ENCODE results near the gene RHBDD1. TPM values are rescaled to one million over a fixed set of nuclear protein-coding genes. Genes with fewer than 3 reads are reported as not detected.
A peak's percentile ranks its signal among the peaks of the same experiment; 100 is the strongest.

RHBDD1 gene
- total RNA-seq, 1 experiment from 2014 or later = 74.9 TPM

GRCh38 chr2:227013330-227013729 is 177.5 kb downstream of the RHBDD1 start:
- Histone ChIP-seq H3K4me1 (ENCODE audit: low read length) (no peaks in the 10 kb centered on the region), H3K9me2 (replicated peaks; ENCODE audit: insufficient read depth, low read length) (no peaks in the 10 kb centered on the region), H2AFZ (ENCODE audit: low read length) (no peak overlapping the region), H3K27ac (ENCODE audit: low read length) (no peak overlapping the region), H3K27me3 (ENCODE audit: low read length) (no peaks in the 10 kb centered on the region), H3K9ac (ENCODE audit: low read length) (no peak overlapping the region), H3K36me3 (ENCODE audit: insufficient read depth, low read length) (no peaks in the 10 kb centered on the region), H4K20me1 (ENCODE audit: insufficient read depth, low read depth, low read length) (no peaks in the 10 kb centered on the region), H3K4me2 (ENCODE audit: low read depth, low read length, poor library complexity, severe bottlenecking) (no peak overlapping the region), H3K79me2 (ENCODE audit: low read length) (no peaks in the 10 kb centered on the region), H3K9me3 (ENCODE audit: low read length) (no peaks in the 10 kb centered on the region), H3K4me3 (ENCODE audit: low read length) (no peak overlapping the region)
- DNase-seq = no peak

GRCh38 chr2:227013881-227014280 is 178.0 kb downstream of the RHBDD1 start:
- H3K79me2 ChIP-seq (ENCODE audit: low read length) = no peaks in the 10 kb centered on the region
- H4K20me1 ChIP-seq (ENCODE audit: insufficient read depth, low read depth, low read length) = no peaks in the 10 kb centered on the region
- no peaks in the 10 kb centered on the region for H3K9me3 ChIP-seq (ENCODE audit: low read length)
- no peaks in the 10 kb centered on the region for H3K27me3 ChIP-seq (ENCODE audit: low read length)
- no peaks in the 10 kb centered on the region for H3K4me1 ChIP-seq (ENCODE audit: low read length)
- H3K4me3 ChIP-seq (ENCODE audit: low read length) = no peak overlapping the region
- no peaks in the 10 kb centered on the region for H3K9me2 ChIP-seq (replicated peaks; ENCODE audit: insufficient read depth, low read length)
- no peak for DNase-seq
- H3K27ac ChIP-seq (ENCODE audit: low read length) = no peak overlapping the region
- H3K9ac ChIP-seq (ENCODE audit: low read length) = no peak overlapping the region
- no peak overlapping the region for H3K4me2 ChIP-seq (ENCODE audit: low read depth, low read length, poor library complexity, severe bottlenecking)
- H3K36me3 ChIP-seq (ENCODE audit: insufficient read depth, low read length) = no peaks in the 10 kb centered on the region
- H2AFZ ChIP-seq (ENCODE audit: low read length) = no peak overlapping the region

GRCh38 chr2:227016894-227017293 is 181.0 kb downstream of the RHBDD1 start:
- H3K9me2 ChIP-seq (replicated peaks; ENCODE audit: insufficient read depth, low read length) = no peaks in the 10 kb centered on the region
- H3K27me3 ChIP-seq (ENCODE audit: low read length) = no peaks in the 10 kb centered on the region
- H3K27ac ChIP-seq (ENCODE audit: low read length) = no peak overlapping the region
- no peaks in the 10 kb centered on the region for H4K20me1 ChIP-seq (ENCODE audit: insufficient read depth, low read depth, low read length)
- H3K4me2 ChIP-seq (ENCODE audit: low read depth, low read length, poor library complexity, severe bottlenecking) = no peak overlapping the region
- no peaks in the 10 kb centered on the region for H3K9me3 ChIP-seq (ENCODE audit: low read length)
- no peak overlapping the region for H2AFZ ChIP-seq (ENCODE audit: low read length)
- H3K4me3 ChIP-seq (ENCODE audit: low read length) = no peak overlapping the region
- no peak for DNase-seq
- no peak overlapping the region for H3K9ac ChIP-seq (ENCODE audit: low read length)
- H3K79me2 ChIP-seq (ENCODE audit: low read length) = no peaks in the 10 kb centered on the region
- no peaks in the 10 kb centered on the region for H3K36me3 ChIP-seq (ENCODE audit: insufficient read depth, low read length)
- H3K4me1 ChIP-seq (ENCODE audit: low read length) = no peaks in the 10 kb centered on the region

- Histone ChIP-seq H3K4me2 (ENCODE audit: low read depth, low read length, poor library complexity, severe bottlenecking) (no peak overlapping the region), H3K9me3 (ENCODE audit: low read length) (no peaks in the 10 kb centered on the region), H3K4me1 (ENCODE audit: low read length) (no peaks in the 10 kb centered on the region), H2AFZ (ENCODE audit: low read length) (no peak overlapping the region), H3K79me2 (ENCODE audit: low read length) (no peaks in the 10 kb centered on the region), H3K36me3 (ENCODE audit: insufficient read depth, low read length) (no peaks in the 10 kb centered on the region), H3K9ac (ENCODE audit: low read length) (no peak overlapping the region), H3K9me2 (replicated peaks; ENCODE audit: insufficient read depth, low read length) (no peaks in the 10 kb centered on the region), H4K20me1 (ENCODE audit: insufficient read depth, low read depth, low read length) (no peaks in the 10 kb centered on the region), H3K27me3 (ENCODE audit: low read length) (no peaks in the 10 kb centered on the region), H3K4me3 (ENCODE audit: low read length) (no peak overlapping the region), H3K27ac (ENCODE audit: low read length) (no peak overlapping the region)
- DNase-seq = no peak
These were observed 184.6 kb downstream of the RHBDD1 start for GRCh38 chr2:227020416-227020815.

GRCh38 chr2:227022608-227023007 is 186.8 kb downstream of the RHBDD1 start:
- Histone ChIP-seq H3K27ac (ENCODE audit: low read length) (no peak overlapping the region), H3K9me2 (replicated peaks; ENCODE audit: insufficient read depth, low read length) (no peaks in the 10 kb centered on the region), H3K4me2 (ENCODE audit: low read depth, low read length, poor library complexity, severe bottlenecking) (no peak overlapping the region), H3K9me3 (ENCODE audit: low read length) (no peaks in the 10 kb centered on the region), H3K9ac (ENCODE audit: low read length) (no peak overlapping the region), H3K27me3 (ENCODE audit: low read length) (no peaks in the 10 kb centered on the region), H3K4me1 (ENCODE audit: low read length) (no peaks in the 10 kb centered on the region), H2AFZ (ENCODE audit: low read length) (no peak overlapping the region), H4K20me1 (ENCODE audit: insufficient read depth, low read depth, low read length) (no peaks in the 10 kb centered on the region), H3K79me2 (ENCODE audit: low read length) (no peaks in the 10 kb centered on the region), H3K4me3 (ENCODE audit: low read length) (no peak overlapping the region), H3K36me3 (ENCODE audit: insufficient read depth, low read length) (no peaks in the 10 kb centered on the region)
- no peak for DNase-seq

GRCh38 chr2:227025510-227025909 is 189.7 kb downstream of the RHBDD1 start:
- no peak overlapping the region for H3K4me3 ChIP-seq (ENCODE audit: low read length)
- H2AFZ ChIP-seq (ENCODE audit: low read length) = no peak overlapping the region
- no peaks in the 10 kb centered on the region for H3K79me2 ChIP-seq (ENCODE audit: low read length)
- H3K27ac ChIP-seq (ENCODE audit: low read length) = no peak overlapping the region
- H4K20me1 ChIP-seq (ENCODE audit: insufficient read depth, low read depth, low read length) = no peaks in the 10 kb centered on the region
- no peaks in the 10 kb centered on the region for H3K4me1 ChIP-seq (ENCODE audit: low read length)
- no peak overlapping the region for H3K4me2 ChIP-seq (ENCODE audit: low read depth, low read length, poor library complexity, severe bottlenecking)
- no peaks in the 10 kb centered on the region for H3K9me3 ChIP-seq (ENCODE audit: low read length)
- no peaks in the 10 kb centered on the region for H3K9me2 ChIP-seq (replicated peaks; ENCODE audit: insufficient read depth, low read length)
- H3K9ac ChIP-seq (ENCODE audit: low read length) = no peak overlapping the region
- no peaks in the 10 kb centered on the region for H3K36me3 ChIP-seq (ENCODE audit: insufficient read depth, low read length)
- no peak for DNase-seq
- no peaks in the 10 kb centered on the region for H3K27me3 ChIP-seq (ENCODE audit: low read length)

- DNase-seq = peak; percentile 40
These were observed 193.7 kb downstream of the RHBDD1 start for GRCh38 chr2:227029426-227030105.

GRCh38 chr2:227030789-227031188 is 194.9 kb downstream of the RHBDD1 start:
- no peaks in the 10 kb centered on the region for H3K79me2 ChIP-seq (ENCODE audit: low read length)

More at GRCh38 chr2:227029426-227030105, 193.7 kb downstream of the RHBDD1 start:
- no peak overlapping the region for H3K4me2 ChIP-seq (ENCODE audit: low read depth, low read length, poor library complexity, severe bottlenecking)
- no peaks in the 10 kb centered on the region for H4K20me1 ChIP-seq (ENCODE audit: insufficient read depth, low read depth, low read length)
- no peaks in the 10 kb centered on the region for H3K9me2 ChIP-seq (replicated peaks; ENCODE audit: insufficient read depth, low read length)
- no peaks in the 10 kb centered on the region for H3K9me3 ChIP-seq (ENCODE audit: low read length)
- no peak overlapping the region for H2AFZ ChIP-seq (ENCODE audit: low read length)
- no peaks in the 10 kb centered on the region for H3K4me1 ChIP-seq (ENCODE audit: low read length)
- H3K79me2 ChIP-seq (ENCODE audit: low read length) = no peaks in the 10 kb centered on the region
- no peaks in the 10 kb centered on the region for H3K27me3 ChIP-seq (ENCODE audit: low read length)
- no peak overlapping the region for H3K27ac ChIP-seq (ENCODE audit: low read length)
- H3K4me3 ChIP-seq (ENCODE audit: low read length) = no peak overlapping the region
- H3K9ac ChIP-seq (ENCODE audit: low read length) = no peak overlapping the region
- H3K36me3 ChIP-seq (ENCODE audit: insufficient read depth, low read length) = no peaks in the 10 kb centered on the region

More at GRCh38 chr2:227030789-227031188, 194.9 kb downstream of the RHBDD1 start:
- Histone ChIP-seq H3K4me3 (ENCODE audit: low read length) (no peak overlapping the region), H3K27me3 (ENCODE audit: low read length) (no peaks in the 10 kb centered on the region), H2AFZ (ENCODE audit: low read length) (no peak overlapping the region), H3K4me1 (ENCODE audit: low read length) (no peaks in the 10 kb centered on the region), H3K36me3 (ENCODE audit: insufficient read depth, low read length) (no peaks in the 10 kb centered on the region), H3K9ac (ENCODE audit: low read length) (no peak overlapping the region), H3K4me2 (ENCODE audit: low read depth, low read length, poor library complexity, severe bottlenecking) (no peak overlapping the region), H4K20me1 (ENCODE audit: insufficient read depth, low read depth, low read length) (no peaks in the 10 kb centered on the region), H3K9me2 (replicated peaks; ENCODE audit: insufficient read depth, low read length) (no peaks in the 10 kb centered on the region), H3K9me3 (ENCODE audit: low read length) (no peaks in the 10 kb centered on the region), H3K27ac (ENCODE audit: low read length) (no peak overlapping the region)
- DNase-seq = no peak
